Measurements from ENCODE around the gene ZNF799. TPM values are rescaled to one million over a fixed set of nuclear protein-coding genes. Genes with fewer than 3 reads are reported as not detected.
"Not testable (repeated sequence)": the region's sequence is repeated elsewhere in the genome, so short reads cannot be mapped to it uniquely, and the experiment has no call there.

The ZNF799 gene
- total RNA-seq, 4 donors from 2014 or later: 3.1 to 11.0 (median 4.2) TPM

DNA sequence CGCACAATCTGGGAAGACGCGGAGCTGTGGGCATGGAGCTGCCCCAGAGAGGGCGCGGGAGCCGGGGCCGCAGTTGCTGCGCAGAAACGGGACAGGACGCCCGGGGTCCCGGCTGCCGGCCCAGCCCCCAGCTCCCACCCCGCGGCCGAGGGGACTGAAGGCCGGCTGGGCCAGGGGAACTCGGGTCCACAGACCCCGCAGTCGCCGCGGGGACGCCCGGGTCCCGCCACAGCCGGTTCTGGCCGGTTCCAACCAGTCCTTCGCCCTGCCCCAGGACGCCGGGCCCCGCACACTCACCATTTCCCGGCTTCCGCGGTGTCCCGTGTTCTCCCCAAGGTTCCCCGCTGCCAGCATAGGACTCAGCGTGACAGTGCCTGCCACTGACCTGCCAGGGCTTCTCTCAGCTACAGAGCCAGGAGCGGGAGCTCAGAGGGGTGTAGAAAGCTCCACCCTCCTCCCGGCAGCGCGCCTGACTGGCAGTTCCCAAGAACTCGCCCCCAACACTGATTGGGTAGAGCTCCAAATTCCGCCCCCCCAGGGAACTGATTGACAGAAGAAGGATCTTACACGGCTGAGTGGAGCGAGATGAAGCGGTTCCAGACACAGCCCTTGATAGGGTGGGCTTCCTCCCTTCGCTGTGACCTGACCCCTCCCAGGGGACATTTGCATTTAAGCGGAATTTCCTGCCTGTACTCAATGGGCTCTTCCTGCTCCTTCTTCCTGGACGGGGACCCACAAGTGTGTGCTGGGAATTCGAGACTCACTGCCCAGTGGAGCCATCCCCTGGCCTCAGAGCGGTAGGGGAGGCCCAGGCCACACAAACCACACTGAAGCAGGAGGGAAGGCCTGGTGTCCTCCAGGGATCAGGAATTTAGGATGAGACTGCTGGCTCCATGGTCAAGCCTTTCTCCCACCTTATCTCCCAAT, 35.6 kb downstream of the ZNF799 start, which contains the start of gene ZNF442:
TSS of gene ZNF442 (minus strand) at position 448 of the 927 bp plus-strand sequence. CDS start 2,052 bp downstream, outside the sequence.
- TF ChIP-seq, protein P1, sequence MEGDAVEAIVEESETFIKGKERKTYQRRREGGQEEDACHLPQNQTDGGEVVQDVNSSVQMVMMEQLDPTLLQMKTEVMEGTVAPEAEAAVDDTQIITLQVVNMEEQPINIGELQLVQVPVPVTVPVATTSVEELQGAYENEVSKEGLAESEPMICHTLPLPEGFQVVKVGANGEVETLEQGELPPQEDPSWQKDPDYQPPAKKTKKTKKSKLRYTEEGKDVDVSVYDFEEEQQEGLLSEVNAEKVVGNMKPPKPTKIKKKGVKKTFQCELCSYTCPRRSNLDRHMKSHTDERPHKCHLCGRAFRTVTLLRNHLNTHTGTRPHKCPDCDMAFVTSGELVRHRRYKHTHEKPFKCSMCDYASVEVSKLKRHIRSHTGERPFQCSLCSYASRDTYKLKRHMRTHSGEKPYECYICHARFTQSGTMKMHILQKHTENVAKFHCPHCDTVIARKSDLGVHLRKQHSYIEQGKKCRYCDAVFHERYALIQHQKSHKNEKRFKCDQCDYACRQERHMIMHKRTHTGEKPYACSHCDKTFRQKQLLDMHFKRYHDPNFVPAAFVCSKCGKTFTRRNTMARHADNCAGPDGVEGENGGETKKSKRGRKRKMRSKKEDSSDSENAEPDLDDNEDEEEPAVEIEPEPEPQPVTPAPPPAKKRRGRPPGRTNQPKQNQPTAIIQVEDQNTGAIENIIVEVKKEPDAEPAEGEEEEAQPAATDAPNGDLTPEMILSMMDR (IDR thresholded peaks at IDR 0.05): peak in 1 of 3 donors; percentile 22
- DNase-seq (ENCODE audit: low spot score) (peak; percentile 77), ATAC-seq (ENCODE audit: low FRiP score) (peak; percentile 98)

DNA sequence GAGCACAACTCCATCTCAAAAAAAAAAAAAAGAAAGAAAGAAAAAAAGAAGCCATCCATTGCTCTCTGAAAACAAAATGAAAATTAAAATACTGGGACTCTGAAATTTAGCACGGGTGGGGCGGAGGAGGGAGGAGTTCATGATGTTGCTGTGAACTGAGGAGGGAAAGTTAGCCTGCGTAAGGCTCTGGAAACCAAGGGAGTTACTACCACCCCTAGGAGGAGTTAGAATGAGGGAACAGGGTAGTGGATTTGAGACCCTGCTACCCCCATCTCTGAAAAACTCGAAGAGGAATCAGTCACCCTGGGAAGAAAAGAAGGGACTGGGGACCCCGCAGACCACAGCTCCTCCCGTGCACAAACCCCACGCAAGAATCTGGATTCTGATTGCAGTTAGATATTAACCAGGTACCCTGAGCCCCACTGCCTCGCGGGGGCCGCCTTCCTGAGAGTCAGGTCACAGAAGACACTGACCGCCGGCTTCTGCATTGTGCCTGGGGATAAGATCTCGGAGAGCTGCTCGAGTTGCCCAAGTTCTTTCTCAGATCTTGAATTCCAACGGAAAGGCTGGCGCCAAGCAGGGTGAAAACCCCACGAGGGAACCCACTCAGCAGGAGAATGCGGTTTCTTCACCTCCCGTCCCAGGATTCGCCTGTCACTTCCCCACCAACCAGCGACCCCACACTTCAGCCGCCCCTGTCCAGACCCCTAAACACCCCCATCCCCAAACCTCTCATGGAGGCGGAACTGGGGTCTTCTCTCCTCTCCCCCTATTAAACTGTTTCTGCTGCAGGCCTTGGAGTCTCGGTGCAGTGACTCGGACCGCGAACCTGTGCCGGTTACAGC, 36.5 kb downstream of the ZNF799 start:
- TF ChIP-seq, protein P1 (IDR thresholded peaks at IDR 0.05): no peak
- ATAC-seq (ENCODE audit: low FRiP score) (peak; percentile 6), DNase-seq (ENCODE audit: low spot score) (peak; percentile 23)

DNA sequence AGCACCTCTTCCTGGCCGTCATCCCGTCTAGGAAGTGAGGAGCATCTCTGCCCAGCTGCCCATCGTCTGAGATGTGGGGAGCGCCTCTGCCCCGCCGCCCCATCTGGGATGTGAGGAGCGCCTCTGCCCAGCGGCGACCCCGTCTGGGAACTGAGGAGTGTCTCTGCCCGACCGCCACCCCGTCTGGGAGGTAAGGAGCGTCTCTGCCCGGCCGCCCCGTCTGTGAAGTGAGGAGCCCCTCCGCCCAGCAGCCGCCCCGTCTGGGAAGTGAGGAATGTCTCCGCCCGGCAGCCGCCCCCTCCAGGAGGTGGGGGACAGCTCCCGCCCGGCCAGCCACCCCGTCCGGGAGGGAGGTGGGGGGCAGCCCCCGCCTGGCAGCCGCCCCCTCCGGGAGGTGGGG, 38.8 kb downstream of the ZNF799 start:
- ATAC-seq (ENCODE audit: low FRiP score): not testable (repeated sequence)

DNA sequence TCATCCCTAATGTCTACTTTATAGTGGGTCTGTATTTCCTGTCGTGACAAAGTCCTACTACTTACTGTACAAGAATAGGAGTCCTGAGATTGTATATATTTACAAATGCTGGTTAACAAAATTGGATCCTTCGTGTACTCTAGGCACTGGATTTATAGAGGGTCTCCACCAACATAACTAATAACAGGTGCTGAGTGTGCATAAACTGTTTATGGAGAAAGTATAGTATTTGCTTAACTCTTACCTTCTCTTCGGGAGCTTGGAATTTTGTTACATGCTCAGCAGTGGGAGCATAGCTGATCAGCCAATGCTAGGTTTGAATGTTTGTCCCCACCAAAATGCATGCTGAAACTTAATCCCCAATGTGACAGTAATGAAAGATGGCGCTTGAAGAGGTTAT, 47.7 kb downstream of the ZNF799 start:
- TF ChIP-seq, protein P1 (IDR thresholded peaks at IDR 0.05): no peak
- DNase-seq (ENCODE audit: low spot score) (no peak), ATAC-seq (ENCODE audit: low FRiP score) (no peak)

More for the DNA sequence above, 38.8 kb downstream of the ZNF799 start:
- DNase-seq (ENCODE audit: low spot score): not testable (repeated sequence)

DNA sequence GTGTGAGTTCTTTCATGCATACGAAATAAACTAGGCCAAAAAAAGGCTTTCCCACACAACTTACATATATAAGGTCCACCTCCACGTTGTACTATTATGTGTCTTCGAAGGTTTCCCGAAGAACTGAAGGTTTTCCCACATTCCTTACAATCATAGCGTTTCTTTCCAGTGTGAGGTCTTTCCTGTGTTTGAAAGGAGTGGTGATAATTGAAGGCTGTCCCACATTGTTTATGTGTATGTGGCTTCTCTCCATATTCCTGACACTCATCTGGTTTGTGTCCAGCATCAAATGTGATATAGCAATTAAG, 50.2 kb downstream of the ZNF799 start:
- TF ChIP-seq, protein P1 (IDR thresholded peaks at IDR 0.05): no peak
- no peak for DNase-seq (ENCODE audit: low spot score)
- ATAC-seq (ENCODE audit: low FRiP score): no peak

DNA sequence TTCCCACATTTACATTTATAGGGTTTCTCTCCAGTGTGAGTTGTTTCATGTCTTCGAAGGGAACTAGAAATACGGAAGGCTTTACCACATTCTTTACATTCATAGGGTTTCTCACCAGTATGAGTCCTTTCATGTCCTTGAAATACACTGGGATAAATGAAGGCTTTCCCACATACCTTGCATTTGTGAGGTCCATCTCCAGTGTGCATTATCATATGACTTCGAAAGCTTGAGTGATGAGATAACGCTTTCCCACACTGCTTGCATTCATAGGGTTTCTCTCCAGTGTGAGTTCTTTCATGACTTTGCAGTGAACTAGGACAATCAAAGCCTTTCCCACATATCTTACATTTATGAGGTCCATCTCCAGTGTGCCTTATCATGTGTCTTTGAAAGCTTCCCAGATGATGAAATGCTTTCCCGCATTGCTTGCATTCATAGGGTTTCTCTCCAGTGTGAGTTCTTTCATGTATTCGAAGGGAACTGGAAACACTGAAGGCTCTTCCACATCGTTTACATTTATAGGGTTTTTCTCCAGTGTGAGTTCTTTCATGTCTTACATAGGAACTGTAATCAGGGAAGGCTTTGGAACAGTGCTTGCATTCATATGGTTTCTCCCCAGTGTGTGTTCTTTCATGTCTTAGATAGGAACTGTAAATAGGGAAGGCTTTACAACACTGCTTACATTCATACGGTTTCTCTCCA, 50.7 kb downstream of the ZNF799 start:
- TF ChIP-seq, protein P1 (IDR thresholded peaks at IDR 0.05): no peak
- no peak for DNase-seq (ENCODE audit: low spot score)
- no peak for ATAC-seq (ENCODE audit: low FRiP score)

DNA sequence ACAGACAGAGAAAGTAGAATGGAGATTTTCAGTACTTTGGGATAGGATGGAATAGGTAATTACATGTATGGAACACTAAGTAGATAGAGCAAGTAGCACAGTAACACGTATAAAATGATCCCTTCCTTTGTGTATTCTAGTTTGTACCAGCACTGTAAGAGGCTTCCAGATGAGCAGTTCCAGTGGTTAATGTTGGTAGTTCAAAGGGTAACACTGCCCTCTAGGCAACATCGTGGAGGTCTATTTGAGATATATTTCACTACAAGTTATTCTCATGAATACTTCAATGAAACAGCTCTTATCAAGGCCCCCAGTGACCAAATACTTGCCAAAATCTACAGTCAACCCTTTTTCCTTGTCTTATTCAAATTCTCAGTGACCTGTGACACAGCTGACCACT, 54.2 kb downstream of the ZNF799 start:
- DNase-seq (ENCODE audit: low spot score) (no peak), ATAC-seq (ENCODE audit: low FRiP score) (no peak)
- TF ChIP-seq, protein P1 (IDR thresholded peaks at IDR 0.05): no peak
